Tongue (tissue), 2 donors: Measurements from ENCODE around the gene SORBS2. TPM values are rescaled to one million over a fixed set of nuclear protein-coding genes. Genes with fewer than 3 reads are reported as not detected.

Experiments used
- DNase-seq: peaks from one replicate; pipeline ENCODE4 v3.0.0-alpha.2; 2015
- total RNA-seq: library from RNA; depleted of rRNA; stranded (reverse); fragments of >200 nt; gene quantifications from one replicate; pipeline ENCODE4 v1.2.3, GENCODE V29; 2014

The SORBS2 gene
- total RNA-seq, 1 donor from 2014 or later, result 49.2 TPM

GRCh38 chr4:185637163-185637875, 174.7 kb downstream of the SORBS2 start:
- no peak for DNase-seq

- no peak for DNase-seq
Measured at GRCh38 chr4:185634066-185634652, 177.8 kb downstream of the SORBS2 start.

- DNase-seq, result no peak
Measured at GRCh38 chr4:185626798-185627197, 185.2 kb downstream of the SORBS2 start.

- no peak for DNase-seq
Measured at GRCh38 chr4:185625503-185625902, 186.5 kb downstream of the SORBS2 start.

GRCh38 chr4:185624259-185624589, 187.8 kb downstream of the SORBS2 start:
- DNase-seq, result no peak

- no peak for DNase-seq
Measured at GRCh38 chr4:185623444-185624258, 188.3 kb downstream of the SORBS2 start.

GRCh38 chr4:185608185-185608584, 203.8 kb downstream of the SORBS2 start:
- no peak for DNase-seq

- DNase-seq, result no peak
Measured at GRCh38 chr4:185602397-185602796, 209.6 kb downstream of the SORBS2 start.

GRCh38 chr4:185600801-185601434, 211.1 kb downstream of the SORBS2 start:
- DNase-seq, result no peak

- DNase-seq, result peak; percentile 44
Measured at GRCh38 chr4:185599553-185600243, 212.3 kb downstream of the SORBS2 start.

GRCh38 chr4:185598846-185599552, 213.0 kb downstream of the SORBS2 start:
- DNase-seq, result peak; percentile 55

- DNase-seq, result peak; percentile 90
Measured at GRCh38 chr4:185597532-185598188, 214.3 kb downstream of the SORBS2 start.

GRCh38 chr4:185592845-185593488, 219.0 kb downstream of the SORBS2 start:
- DNase-seq, result no peak

- DNase-seq, result no peak
Measured at GRCh38 chr4:185592438-185592837, 219.6 kb downstream of the SORBS2 start.

- DNase-seq, result no peak
Measured at GRCh38 chr4:185591679-185592141, 220.3 kb downstream of the SORBS2 start.

- DNase-seq, result no peak
Measured at GRCh38 chr4:185590982-185591381, 221.0 kb downstream of the SORBS2 start.

- no peak for DNase-seq
Measured at GRCh38 chr4:185589067-185589836, 222.7 kb downstream of the SORBS2 start.

GRCh38 chr4:185587427-185588161, 224.4 kb downstream of the SORBS2 start:
- DNase-seq, result peak; percentile 82

- DNase-seq, result no peak
Measured at GRCh38 chr4:185587030-185587426, 225.0 kb downstream of the SORBS2 start.
